ENCODE measurements around the gene CDH23.

Gene CDH23

DNA sequence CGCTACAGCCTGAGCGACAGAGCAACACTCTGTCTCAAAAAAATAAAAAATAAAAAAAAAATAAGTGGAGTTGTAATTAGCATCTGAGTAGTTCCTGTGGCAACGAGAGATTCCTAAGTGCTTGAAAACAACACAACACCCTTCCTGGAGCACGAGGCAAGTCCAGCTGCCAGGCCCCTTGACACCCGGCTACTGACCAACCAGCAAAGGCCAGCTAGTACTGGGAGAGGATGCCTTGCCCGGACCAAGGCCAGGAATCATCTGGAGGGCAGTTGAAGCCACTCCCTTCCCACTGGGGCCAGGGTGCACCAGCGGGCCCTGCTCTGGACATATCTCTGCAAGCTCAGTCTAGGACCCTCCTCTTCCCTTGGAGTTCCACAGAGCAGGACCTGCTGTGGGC, 322.3 kb downstream of the CDH23 start:
- peak in 10 of 56 donors; percentile 13 to 57 (median 30) for DNase-seq

DNA sequence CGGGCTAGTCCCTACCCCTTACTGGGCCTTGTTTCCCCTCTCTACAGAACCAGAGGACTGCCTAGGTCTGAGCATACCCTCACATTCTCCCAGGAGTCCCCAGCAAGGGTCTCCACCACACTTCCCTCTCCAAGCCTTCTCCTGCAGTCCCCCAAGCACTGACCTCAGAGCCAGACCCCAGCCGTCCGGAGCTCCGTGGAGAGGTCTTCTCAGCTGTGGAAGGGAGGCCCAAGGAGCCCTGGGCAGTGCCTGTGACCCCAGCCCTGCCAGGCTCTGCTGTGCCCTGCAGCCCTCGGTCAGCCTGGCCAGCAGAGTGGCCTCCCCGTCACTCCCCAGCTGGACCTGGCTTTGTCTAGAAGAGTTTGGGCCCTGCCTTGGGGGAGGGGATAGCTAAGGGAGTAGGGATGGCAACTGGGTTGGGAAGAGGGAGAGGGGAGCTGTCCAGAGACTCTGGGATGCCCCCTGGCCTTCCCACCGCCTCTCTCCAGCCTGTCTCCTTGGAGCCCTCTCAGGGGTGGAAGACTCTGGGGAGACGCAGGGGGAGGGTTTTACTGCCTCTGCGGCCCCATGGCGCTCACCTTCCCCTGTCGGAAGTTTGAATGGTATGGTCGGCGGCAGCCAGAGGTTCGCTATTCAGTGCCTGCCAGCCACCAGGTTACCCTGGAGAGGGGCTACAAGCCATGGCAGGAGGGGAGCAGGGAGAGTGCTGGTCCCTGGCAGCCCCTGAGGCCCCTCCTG, 322.9 kb downstream of the CDH23 start, which contains the start of gene C10orf105:
TSS of gene C10orf105 (minus strand) at position 315 of the 738 bp plus-strand sequence. CDS start 3,441 bp downstream, outside the sequence.
- peak in 7 of 56 donors; percentile 20 to 69 (median 50) for DNase-seq

DNA sequence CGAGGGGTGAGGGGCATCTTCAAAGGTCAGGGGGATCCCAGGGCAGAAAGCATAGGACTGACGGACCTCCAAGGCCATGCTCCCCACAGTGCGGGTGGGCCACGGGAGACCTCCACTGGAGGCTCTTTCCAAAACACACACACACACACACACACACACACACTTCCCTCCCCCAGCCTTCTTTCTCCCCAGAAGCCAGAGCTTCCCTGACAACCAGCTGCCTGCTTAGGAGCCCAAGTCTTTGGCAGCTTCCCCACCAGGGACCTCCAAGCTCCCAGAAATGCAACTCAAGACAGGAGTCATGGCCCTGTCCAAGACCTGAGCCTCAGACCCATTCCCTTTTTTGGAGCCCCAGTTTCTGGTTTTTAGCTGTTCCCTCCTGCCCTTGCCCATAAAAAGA, 323.6 kb downstream of the CDH23 start:
- DNase-seq = peak in 4 of 56 donors; percentile 7 to 50 (median 44)

DNA sequence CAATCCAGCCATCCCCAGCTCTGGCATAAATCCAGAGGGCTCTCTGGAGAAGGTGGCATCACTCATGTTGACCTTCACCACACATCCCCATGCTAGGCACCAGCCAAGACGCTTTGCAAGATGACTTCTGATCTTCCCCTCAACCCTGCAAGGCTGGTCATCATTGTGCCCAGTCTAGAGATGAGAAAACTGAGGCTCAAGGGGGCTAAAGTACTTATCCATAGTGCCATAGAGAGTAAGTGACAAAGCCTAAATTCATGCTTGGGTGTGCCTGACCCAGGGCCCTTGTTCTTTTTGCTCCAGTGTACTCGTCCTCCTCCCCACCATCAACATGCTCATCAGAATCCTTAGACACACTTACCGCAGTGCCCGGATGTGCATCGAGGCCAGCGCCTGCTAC, 324.6 kb downstream of the CDH23 start:
- no peak for DNase-seq

DNA sequence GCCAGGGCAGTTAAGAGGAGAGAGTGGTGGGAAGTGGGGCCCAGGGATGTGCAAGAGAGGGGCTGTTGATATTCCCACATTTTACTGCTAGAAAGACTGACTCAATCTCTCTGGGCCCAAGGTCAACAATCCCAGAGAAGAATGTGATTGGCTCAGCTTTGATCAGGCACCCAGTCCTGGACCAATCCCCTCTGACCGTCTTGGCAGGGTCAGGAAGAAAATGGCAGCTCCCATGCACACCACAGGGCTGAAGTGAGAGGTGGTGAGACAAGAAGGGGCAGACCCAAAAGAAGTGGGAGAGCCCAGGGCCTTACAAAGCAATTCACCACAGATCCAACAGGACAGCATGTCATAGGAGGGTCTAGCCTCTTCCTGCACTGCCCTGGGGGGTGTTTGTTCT, 326.1 kb downstream of the CDH23 start:
- no peak for DNase-seq

DNA sequence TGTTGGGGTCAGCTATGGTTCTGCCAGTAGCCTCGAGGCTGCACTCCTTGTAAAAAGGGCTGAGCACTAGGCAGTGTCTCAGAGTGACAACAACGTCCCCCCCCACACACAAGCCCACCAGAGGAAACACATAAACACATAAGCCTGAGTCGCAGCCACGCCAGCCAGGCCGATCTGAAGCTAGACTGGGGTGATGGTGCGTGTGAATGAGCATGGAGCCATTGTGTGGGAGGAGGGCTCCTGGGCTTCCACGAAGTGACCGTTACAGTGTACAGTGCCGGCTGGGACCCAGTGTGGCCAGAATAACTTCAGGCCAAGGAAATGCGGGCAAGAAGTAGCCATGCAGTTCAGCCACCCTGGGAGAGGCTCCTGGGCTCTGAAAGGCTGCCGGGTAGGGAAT, 326.6 kb downstream of the CDH23 start:
- no peak for DNase-seq

DNA sequence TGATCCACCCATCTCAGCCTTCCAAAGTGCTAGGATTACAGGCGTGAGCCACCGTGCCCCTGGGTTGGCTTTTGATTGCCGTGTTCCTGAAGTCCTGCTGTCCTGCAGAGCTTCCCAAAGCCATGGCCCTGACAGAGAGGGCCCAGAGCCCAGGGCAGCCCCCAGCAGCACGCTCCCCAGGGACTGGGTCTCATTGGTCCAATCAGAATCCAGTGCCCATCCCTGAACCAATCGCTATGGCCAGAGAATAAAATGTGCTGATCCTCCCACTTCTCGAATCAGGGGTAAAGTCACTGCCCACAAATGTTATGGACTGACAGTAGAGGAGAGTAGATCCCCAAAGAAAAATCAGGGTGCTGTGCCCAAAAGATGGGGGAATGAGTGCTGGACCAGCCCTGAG, 327.8 kb downstream of the CDH23 start:
- DNase-seq = no peak

DNA sequence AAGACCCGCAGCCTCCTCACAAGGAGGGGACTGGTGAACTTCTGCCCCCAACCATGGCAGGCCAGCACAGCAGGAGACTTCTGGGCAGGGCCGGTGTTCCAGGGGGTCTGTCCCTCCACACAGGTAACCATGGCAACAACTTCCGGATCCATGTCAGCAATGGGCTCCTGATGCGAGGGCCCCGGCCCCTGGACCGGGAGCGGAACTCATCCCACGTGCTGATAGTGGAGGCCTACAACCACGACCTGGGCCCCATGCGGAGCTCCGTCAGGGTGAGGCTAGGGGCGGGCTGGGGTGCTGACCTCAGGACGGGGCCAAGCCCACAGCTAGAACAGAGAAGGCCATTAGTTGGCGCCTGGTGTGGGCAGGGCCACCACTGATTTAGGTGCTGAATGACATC, 328.5 kb downstream of the CDH23 start:
- no peak for DNase-seq

DNA sequence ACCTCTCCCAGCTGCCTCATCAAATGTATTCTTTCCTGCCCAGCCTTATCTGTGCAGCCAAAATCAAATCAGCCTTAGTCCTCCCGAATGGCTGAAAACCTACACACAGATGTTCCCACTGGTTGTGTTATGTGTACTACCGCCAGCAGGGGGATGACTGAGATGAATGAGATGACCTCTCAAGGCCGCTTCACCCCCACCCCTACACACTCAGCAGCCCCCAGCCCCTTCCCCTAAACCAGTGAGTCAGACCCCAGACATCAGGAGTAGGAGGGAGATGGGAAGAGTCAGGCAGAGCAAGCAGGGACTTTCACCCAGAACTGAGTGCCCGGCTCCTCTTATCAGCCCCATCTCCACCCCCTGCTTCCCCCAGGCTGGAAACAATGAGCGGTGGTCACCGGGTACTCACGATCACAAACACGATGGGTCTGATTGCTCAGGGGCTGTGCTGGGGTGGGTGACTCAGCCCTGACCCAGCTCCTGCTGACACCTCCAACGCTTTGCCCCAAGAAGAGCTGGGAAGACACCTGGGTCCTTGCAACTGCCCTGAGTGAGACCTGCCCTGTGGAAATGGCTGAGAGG, 329.4 kb downstream of the CDH23 start:
- no peak for DNase-seq

DNA sequence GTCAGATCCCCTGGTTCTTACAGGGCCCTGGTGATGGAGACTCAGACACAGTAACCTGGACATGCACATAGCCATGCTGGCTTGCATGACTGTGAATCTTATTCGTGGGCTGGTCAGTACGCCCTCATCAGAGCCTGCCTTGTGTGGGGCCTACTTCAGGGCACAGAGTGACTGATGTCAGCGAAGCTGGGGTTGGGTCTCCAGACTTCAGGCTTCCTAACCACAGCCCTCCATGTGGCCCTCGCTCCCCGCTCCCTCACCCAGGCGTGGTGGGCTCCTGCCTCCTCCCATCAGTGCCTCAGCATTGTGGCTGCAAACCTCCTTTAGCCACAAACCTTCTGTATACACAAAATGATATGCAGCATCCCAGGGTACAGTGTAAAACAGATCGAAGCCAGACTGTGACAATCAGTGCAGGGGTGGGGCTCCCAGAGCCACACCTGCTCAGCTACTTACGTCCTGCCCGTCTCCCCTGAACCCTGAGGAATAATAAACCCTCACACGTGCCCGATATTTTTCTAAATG, 329.9 kb downstream of the CDH23 start:
- DNase-seq = no peak

DNA sequence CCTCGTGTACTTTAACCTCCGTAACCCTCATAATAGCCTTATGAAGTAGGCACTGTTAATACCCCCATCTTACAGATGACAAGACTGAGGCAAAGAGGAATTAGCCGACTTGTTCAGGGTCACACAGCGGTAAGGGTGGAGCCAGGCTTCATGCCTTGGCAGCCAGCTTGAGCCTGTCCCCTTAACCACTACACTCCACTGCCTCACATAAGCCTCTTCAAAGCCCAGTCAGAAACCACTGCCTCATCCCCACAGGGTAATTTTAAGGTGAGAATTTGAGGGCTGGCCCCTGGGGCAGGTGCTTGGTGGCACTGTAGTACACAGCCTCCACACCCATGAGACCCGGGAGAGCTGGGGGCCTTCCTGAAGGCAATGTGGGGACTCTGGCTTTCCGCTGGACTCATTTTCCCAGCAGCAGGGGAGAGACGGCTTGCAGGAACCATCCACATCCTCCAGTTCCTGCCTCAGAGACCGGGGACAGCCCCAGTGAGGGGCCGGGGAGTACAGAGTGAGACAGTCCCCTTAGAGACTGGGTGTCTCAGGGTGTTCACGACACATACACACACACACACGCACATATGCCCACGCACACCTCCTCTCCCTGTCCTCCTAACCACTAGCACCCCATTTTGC, 330.5 kb downstream of the CDH23 start:
- no peak for DNase-seq

DNA sequence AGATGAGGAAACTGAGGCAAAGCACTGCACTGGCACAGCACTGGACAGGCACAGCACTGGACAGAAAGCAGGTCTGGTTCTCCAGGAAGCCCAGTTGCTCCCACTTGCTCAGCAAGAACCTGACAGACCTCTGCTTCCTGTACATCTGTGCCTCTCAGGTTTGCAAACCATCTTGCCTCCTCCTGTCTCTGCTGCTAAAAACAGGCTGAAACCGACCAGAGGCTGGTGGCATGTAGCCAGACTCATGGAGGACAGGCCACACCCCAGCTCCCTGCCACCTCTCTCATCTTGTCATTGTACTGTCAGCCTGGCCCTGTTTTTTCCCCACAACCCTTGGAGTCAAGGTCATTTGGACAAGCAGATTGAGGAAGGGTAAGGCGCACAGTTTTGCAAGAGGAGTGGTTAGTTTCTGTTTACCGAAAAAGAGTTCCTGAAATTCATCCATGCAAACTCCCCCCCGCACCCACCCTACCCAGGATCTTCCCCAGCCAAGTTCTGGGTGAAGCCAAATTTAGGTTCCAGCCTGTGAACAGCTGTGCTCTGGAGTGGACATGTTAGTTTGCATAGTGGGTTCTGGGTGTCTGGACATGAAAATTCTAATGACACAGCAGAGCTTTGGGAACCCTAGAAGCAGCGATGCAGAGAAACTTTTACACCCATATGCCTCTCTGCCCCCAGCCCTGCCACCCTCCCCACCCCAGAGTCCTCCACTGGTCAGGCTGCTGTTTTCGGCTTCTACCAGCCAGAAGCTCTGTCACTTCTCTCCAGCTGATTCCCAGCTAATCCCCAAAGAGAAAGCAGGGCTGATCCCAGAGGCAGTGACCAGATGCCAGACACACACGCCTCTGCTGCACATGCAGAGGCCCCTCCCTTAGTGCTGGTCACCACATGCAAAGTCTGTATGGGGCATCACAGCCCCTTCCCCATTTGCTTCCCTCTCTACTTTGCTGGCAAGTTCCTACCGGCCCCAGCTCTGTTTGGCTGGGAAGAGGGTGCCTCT, 331.3 kb downstream of the CDH23 start:
- peak in 5 of 56 donors; percentile 27 to 47 (median 38) for DNase-seq

DNA sequence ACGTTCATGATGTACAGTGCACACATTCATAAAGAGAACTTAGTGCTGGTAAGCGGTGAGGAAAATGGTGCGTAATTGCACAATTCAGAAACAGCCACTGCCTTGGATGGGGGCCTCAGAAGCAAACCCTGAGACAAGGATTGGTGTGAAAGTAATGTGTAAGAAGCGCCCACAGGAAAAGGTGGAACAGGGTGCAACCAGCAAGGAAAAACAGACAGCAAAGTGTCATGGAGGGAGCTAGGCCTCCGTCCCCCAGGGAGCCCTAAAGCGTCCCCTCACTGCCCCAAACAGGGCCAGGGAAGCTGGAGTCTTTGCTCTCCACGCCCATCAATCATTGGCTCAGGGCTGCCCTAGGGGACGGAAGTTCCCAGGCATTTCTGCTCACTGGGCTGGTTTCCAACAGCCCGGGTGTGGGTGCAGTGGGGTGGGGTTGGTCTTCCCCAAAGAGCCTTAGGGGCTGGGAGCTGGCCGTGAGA, 332.5 kb downstream of the CDH23 start:
- peak in 3 of 56 donors; percentile 18 to 27 (median 23) for DNase-seq

DNA sequence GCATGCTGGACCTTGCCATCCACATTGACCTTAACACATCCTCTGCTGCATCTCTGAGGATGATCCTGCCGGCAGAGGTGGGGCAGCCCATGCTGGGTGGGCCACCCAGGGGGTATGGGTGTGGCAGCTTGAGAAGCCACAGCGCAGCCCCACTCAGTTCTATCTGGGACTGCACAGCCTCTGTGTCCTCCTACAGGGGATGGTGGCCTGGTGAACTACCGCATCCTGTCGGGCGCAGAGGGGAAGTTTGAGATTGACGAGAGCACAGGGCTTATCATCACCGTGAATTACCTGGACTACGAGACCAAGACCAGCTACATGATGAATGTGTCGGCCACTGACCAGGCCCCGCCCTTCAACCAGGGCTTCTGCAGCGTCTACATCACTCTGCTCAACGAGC, 335.1 kb downstream of the CDH23 start:
- DNase-seq = no peak

DNA sequence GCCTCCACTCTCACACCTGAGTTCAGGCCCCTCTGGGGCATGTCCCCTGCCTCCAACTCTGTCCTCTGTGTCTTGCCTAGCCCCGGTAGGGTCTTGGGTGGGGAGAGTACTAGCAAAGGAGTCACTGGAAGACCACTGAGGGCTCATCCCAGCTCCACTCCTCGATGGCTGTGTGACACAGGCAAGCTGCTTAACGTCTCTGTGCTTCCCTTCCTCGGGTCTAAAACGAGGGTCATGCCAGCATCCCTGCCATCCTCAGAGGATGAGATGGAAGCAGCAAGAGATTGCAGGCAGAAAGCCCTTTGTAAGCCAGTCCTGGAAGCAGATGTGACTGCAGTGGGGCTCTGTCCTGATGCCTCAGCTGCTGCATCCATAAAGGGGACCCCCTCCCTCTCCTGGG, 338.1 kb downstream of the CDH23 start:
- DNase-seq = no peak

DNA sequence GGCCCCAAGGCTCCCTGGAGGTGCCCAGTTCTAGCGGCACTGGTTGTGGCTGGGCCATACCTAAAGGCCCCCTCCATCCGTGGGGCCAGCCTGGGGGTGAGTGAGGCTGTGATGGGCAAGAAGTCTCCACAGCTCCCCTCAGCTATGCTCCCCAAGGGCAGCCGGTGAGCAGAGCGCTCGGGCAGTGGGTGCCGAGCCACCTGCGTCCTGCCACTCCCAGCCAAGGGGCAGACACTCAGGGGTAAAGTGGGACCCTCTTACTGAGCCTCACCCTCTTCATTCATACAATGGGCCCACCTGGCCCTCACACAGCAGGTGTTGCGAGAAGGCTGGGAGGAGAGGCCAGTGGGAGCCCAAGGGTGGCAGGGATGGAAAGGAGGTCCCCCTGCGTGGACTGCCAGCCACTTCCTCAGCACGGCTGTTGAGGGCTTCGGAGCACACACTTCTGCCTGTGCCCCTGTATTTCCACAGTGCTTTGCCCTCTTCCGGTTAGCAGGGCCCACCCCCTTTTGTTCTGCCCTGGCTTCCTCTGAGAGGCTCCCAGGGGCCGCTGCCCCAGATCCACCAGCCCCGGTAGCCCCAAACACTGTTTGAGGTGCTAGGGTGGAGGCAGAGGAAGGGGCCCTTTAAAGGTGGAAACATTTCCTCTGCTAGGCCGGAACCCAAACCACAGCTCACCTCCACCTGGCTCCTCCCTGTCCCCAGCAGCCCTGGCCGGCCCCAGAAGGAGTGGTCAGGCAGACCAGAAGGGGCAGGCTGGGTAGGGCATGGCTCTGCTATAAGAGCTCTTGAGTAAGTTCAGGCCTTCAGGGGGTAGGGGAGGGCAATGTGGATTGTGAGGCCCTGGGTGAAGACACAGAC, 339.2 kb downstream of the CDH23 start:
- no peak for DNase-seq

DNA sequence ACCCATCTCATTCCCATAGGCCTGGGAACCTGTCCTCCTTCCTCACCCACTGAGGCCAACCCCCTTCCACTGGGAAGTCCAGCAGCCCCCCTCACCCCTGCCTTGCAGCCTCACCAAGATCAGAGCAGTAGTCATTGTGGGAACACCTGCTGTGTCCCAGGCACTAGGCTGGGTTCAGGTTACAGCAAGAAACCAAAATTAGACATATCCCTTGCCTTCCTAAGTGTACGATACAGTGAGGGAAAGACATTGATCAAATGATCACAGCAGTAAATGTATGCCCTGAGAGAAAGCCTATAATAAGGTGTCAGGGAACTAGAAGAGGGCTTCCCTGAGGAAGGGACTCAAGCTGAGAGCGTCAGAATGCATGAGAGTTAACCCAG, 339.8 kb downstream of the CDH23 start:
- DNase-seq = no peak

DNA sequence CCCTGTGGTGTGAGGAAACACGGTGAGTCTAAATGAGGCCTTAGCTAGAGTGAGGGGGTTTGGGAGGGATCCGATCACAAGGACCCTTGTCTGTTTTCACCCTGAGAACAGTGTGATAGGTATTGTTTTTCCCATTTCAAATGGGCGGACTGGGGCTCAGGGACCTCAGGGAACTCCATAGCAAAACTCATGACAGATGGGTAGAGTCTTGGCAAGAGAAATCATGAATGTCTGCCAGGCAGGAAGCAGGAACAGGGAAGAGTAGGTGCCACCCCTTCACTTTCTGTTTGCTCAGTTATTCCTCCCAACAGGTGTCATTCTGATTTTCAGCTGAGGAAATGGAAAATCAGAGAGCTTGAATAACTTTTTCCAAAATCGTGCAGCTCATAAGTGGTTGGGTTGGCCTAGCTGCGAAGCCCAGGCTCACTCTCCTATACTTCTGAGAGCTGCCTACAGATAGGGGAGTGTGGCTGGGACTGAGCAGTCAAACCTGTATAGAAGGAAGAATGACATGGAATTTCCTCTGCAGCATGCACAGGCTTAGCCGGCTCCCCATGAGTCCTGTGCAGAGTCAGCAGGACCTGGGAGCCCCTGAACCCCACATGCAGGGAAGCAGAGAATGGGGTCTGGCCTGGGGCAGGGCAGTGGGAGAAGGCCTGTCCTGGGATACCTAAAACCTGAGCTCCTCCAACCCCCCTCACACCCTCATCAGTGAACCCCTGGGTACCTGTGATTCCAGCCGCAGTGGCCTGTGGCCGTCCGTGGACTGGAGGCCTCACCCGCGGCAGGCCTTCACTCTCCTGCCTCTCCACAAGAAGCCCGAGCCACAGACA, 340.5 kb downstream of the CDH23 start:
- DNase-seq = no peak

DNA sequence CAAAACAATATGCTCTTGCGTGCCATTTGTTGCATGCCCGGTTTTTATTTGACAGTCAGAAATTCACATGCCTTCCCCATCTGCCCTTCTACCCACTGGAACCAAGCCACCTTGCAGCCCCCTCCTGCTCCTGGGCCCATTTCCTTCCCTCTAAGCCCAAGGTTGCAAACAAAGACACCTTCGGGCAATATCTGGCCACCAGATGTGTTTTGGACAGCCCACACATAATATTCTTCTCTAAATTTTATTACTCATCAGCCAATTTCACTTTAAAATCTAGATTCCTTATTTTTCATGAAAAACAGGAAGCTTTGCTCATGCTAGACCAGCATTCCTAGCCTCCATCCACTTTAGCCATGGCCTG, 341.1 kb downstream of the CDH23 start:
- no peak for DNase-seq
